GM12872 (cell line): ENCODE results near the gene YIPF2.

Experiments
- CTCF ChIP-seq: IDR thresholded peaks from 3 replicates; pipeline ENCODE4 v1.5.1; 2011; ENCODE audit warnings: low read depth, mild to moderate bottlenecking, low read length, moderate library complexity; ENCODE audit not compliant: insufficient read depth

YIPF2 gene

GRCh38 chr19:10885201-10886169 is 43.0 kb downstream of the YIPF2 start:
- TF ChIP-seq CTCF = no peak

- TF ChIP-seq CTCF = no peak
Measured at GRCh38 chr19:10884274-10884673, 44.2 kb downstream of the YIPF2 start.

- TF ChIP-seq CTCF = no peak
Measured at GRCh38 chr19:10882108-10882457, 46.4 kb downstream of the YIPF2 start.

- no peak for TF ChIP-seq CTCF
Measured at GRCh38 chr19:10881403-10882107, 46.9 kb downstream of the YIPF2 start.

GRCh38 chr19:10878253-10878652 is 50.2 kb downstream of the YIPF2 start:
- TF ChIP-seq CTCF = no peak

GRCh38 chr19:10876459-10877240 is 51.8 kb downstream of the YIPF2 start:
- TF ChIP-seq CTCF = no peak

GRCh38 chr19:10874024-10874423 is 54.4 kb downstream of the YIPF2 start:
- TF ChIP-seq CTCF = no peak
